ENCODE data around the gene CRYBB1. TPM values are rescaled to one million over a fixed set of nuclear protein-coding genes. Genes with fewer than 3 reads are reported as not detected.

The CRYBB1 gene
- total and polyA plus RNA-seq, 8 donors: 0.79 to 1.5 (median 1.1) TPM

- Histone ChIP-seq H3K9me3 (no peaks in the 10 kb centered on the region), H3K36me3 (peaks cover 0 to 21% of the 10 kb centered on the region in 2 donors), H3K4me1 (peaks cover 8 to 63% of the 10 kb centered on the region in 2 donors), H3K27me3 (no peaks in the 10 kb centered on the region), H3K4me3 (no peak overlapping the region), H3K27ac (no peak overlapping the region)
- DNase-seq (no peak), ATAC-seq (no peak)
- intact Hi-C loops (cut with DNase I): no loop called here
- no peak for TF ChIP-seq CTCF (IDR thresholded peaks at IDR 0.05)
Measured at GRCh38 chr22:26566994-26567393, 50.8 kb downstream of the CRYBB1 start.

- H3K36me3 ChIP-seq: peaks cover 0 to 21% of the 10 kb centered on the region in 2 donors
- no peak overlapping the region for H3K4me3 ChIP-seq
- intact Hi-C loops (cut with DNase I): no loop called here
- DNase-seq (no peak), ATAC-seq (no peak)
- peaks cover 8 to 56% of the 10 kb centered on the region in 2 donors for H3K4me1 ChIP-seq
- no peak overlapping the region for H3K27ac ChIP-seq
- H3K9me3 ChIP-seq: no peaks in the 10 kb centered on the region
- no peak for TF ChIP-seq CTCF (IDR thresholded peaks at IDR 0.05)
- H3K27me3 ChIP-seq: no peaks in the 10 kb centered on the region
Measured at GRCh38 chr22:26565889-26566288, 51.9 kb downstream of the CRYBB1 start.

DNA sequence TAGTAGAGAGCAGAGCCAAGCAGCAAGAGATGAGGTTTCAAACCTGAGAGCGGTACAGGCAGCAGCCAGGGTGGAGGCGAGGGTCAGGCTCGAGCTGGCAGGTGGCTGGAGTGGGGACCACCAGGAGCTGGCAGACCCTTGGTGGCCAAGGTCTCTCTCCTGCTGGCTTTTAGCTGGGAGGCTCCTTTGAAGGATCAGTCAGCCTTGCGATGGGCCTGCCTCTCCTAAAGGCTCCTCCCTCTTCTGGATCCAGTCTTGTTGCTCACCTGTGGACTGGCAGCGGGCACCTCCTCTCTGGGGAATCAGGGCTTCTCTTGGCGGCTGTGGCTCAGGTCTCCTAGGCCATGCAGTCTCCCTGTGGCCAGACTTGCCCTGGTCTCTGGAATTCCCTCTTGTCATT lies 52.6 kb downstream of the CRYBB1 start:
- H3K36me3 ChIP-seq: peaks cover 0 to 21% of the 10 kb centered on the region in 2 donors
- ATAC-seq (no peak), DNase-seq (no peak)
- TF ChIP-seq CTCF (IDR thresholded peaks at IDR 0.05): no peak
- H3K4me3 ChIP-seq: no peak overlapping the region
- no peak overlapping the region for H3K27ac ChIP-seq
- no peaks in the 10 kb centered on the region for H3K9me3 ChIP-seq
- no peaks in the 10 kb centered on the region for H3K27me3 ChIP-seq
- peaks cover 3 to 54% of the 10 kb centered on the region in 2 donors for H3K4me1 ChIP-seq
- intact Hi-C loops (cut with DNase I): no loop called here

DNA sequence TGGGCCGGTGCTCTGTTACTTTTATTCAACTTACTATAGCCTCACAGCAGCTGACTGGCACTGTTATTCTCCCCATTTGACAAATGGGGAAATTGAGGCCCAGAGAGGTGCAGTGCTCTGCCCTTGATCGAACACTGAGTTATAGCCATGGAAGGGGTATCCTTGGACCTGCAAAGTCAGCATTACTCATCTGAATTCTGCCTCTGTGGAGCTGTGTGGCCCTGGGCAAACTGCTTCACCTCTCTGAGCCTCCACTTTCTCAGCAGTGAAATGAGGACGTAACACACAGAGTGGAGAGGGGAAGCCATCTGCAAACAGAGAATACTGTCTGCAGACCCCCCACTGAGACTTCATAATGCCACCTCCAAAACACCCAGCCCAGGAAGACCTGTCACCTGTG lies 53.2 kb downstream of the CRYBB1 start:
- no peaks in the 10 kb centered on the region for H3K27me3 ChIP-seq
- H3K36me3 ChIP-seq: peaks cover 0 to 21% of the 10 kb centered on the region in 2 donors
- DNase-seq (no peak), ATAC-seq (no peak)
- no peak overlapping the region for H3K27ac ChIP-seq
- H3K4me1 ChIP-seq: peaks cover 0 to 56% of the 10 kb centered on the region in 2 donors
- no peak for TF ChIP-seq CTCF (IDR thresholded peaks at IDR 0.05)
- no peak overlapping the region for H3K4me3 ChIP-seq
- no peaks in the 10 kb centered on the region for H3K9me3 ChIP-seq
- intact Hi-C loops (cut with DNase I): no loop called here

- no peaks in the 10 kb centered on the region for H3K9me3 ChIP-seq
- peaks cover 0 to 52% of the 10 kb centered on the region in 2 donors for H3K4me1 ChIP-seq
- DNase-seq: no peak
- no peak overlapping the region for H3K4me3 ChIP-seq
- intact Hi-C loops (cut with DNase I): no loop called here
- no peak for TF ChIP-seq CTCF (IDR thresholded peaks at IDR 0.05)
- H3K27me3 ChIP-seq: no peaks in the 10 kb centered on the region
- H3K27ac ChIP-seq: no peak overlapping the region
- H3K36me3 ChIP-seq: peaks cover 0 to 21% of the 10 kb centered on the region in 2 donors
- no peak for ATAC-seq
Measured at GRCh38 chr22:26564181-26564580, 53.6 kb downstream of the CRYBB1 start.
